K562 (cell line): ENCODE results near the gene CACNA1C. TPM values are rescaled to one million over a fixed set of nuclear protein-coding genes. Genes with fewer than 3 reads are reported as not detected.

Experiments used
- ATAC-seq: fragments of 200-7000 bp; cut with Tn5 transposase; 3 replicates; pipeline ENCODE4 v1.9.1; 2020; ENCODE audit warnings: moderate library complexity
- BruUV-seq: library from RNA; stranded (reverse); fragments of 400-500 nt; replicated peaks from 2 replicates; lab custom pipeline; 2021; lab: Mats Ljungman, UMichigan
- CTCF ChIA-PET: fragments of 300-600 bp; formaldehyde crosslinking; extraction: SDS; loops from one replicate; lab custom pipeline; 2021; ENCODE audit warnings: low intra/inter-chr PET ratio; lab: Yijun Ruan, JAX
- POLR2A ChIA-PET: fragments of 300-600, 350-650 bp; sonication (Branson Sonifier 250); formaldehyde crosslinking; extraction: SDS; loops from one replicate; lab custom pipeline; 2021; ENCODE audit warnings: antibody characterized with exemption, inconsistent platforms; lab: Yijun Ruan, JAX
- DNase-seq, 4 experiments: peaks; one replicate each; pipeline versions ENCODE4 v3.0.0 to v3.0.0-alpha.2; 2011 to 2018; ENCODE audit warnings: low spot score in 3 of 4, mixed read lengths in 3 of 4; ENCODE audit errors: extremely low read depth in 1 of 4
- FAIRE-seq: peaks from 2 replicates; lab custom pipeline; 2011; peaks lifted over from hg19 to GRCh38; lab: Jason Lieb, UNC
- H2AFZ ChIP-seq: 2 replicates; pipeline ENCODE4 v1.6.0; 2011; ENCODE audit warnings: low read depth, low read length, control low read depth, inconsistent platforms
- H3K27ac ChIP-seq: fragments of 200-600 bp; 3 replicates; pipeline ENCODE4 v1.8.0; 2011; ENCODE audit warnings: low read depth, mild to moderate bottlenecking, control low read depth, inconsistent platforms, low read length, moderate library complexity, mixed read lengths; ENCODE audit errors: extremely low read depth
- H3K27me3 ChIP-seq, 2 experiments: fragments of 300-600 bp in 1 of 2; 2 replicates in 1 of 2; 3 replicates in 1 of 2; pipeline versions ENCODE4 v1.6.0 to v1.8.0; 2011; ENCODE audit warnings: inconsistent platforms in 2 of 2, low read length in 2 of 2, mild to moderate bottlenecking in 1 of 2, mixed read lengths in 1 of 2, moderate library complexity in 1 of 2; ENCODE audit not compliant: control insufficient read depth in 2 of 2, insufficient read depth in 2 of 2
- H3K36me3 ChIP-seq: fragments of 300-600 bp; 3 replicates; pipeline ENCODE4 v1.8.0; 2011; ENCODE audit warnings: mild to moderate bottlenecking, low read length, inconsistent platforms; ENCODE audit not compliant: control insufficient read depth, insufficient read depth
- H3K4me1 ChIP-seq, 2 experiments: fragments of 200-600 bp in 1 of 2; replicated peaks in 1 of 2; 2 replicates in 1 of 2; 3 replicates in 1 of 2; pipeline versions ENCODE4 v1.5.1 to v1.8.0; 2011; ENCODE audit warnings: inconsistent platforms in 2 of 2, low read length in 2 of 2, mild to moderate bottlenecking in 1 of 2, mixed read lengths in 1 of 2, moderate library complexity in 1 of 2; ENCODE audit not compliant: control insufficient read depth in 2 of 2, insufficient read depth in 2 of 2
- H3K4me2 ChIP-seq: 2 replicates; pipeline ENCODE4 v1.6.1; 2011; ENCODE audit warnings: low read length, control low read depth, inconsistent platforms, mixed read lengths; ENCODE audit not compliant: insufficient read depth
- H3K4me3 ChIP-seq: fragments of 200-600 bp; sonication (generic), shearing (Covaris generic); 2 replicates; pipeline ENCODE4 v1.5.1; 2016; ENCODE audit warnings: control low read depth, inconsistent platforms
- H3K79me2 ChIP-seq: fragments of 200-600 bp; 3 replicates; pipeline ENCODE4 v1.8.0; 2011; ENCODE audit warnings: low read length, inconsistent platforms; ENCODE audit not compliant: control insufficient read depth, insufficient read depth
- H3K9ac ChIP-seq, 2 experiments: 2 replicates each; pipeline versions ENCODE4 v1.6.0 to v1.6.1; 2011; ENCODE audit warnings: low read depth in 2 of 2, low read length in 2 of 2, control low read depth in 1 of 2, inconsistent platforms in 1 of 2, mild to moderate bottlenecking in 1 of 2, mixed read lengths in 1 of 2; ENCODE audit not compliant: insufficient read depth in 1 of 2
- H3K9me1 ChIP-seq: one replicate; pipeline ENCODE4 v1.6.0; 2011; ENCODE audit warnings: inconsistent platforms, mild to moderate bottlenecking, low read length, moderate library complexity; ENCODE audit not compliant: control insufficient read depth, insufficient read depth
- H3K9me3 ChIP-seq: replicated peaks from 2 replicates; pipeline ENCODE4 v1.5.1; 2011; ENCODE audit warnings: low read depth, low read length, inconsistent platforms; ENCODE audit not compliant: control insufficient read depth, insufficient read depth
- H4K20me1 ChIP-seq: replicated peaks from 2 replicates; pipeline ENCODE4 v1.6.1; 2011; ENCODE audit warnings: low read length, inconsistent platforms, mixed read lengths; ENCODE audit not compliant: control insufficient read depth, insufficient read depth
- ARNT ChIP-seq, 2 experiments: fragments of 450-650 bp; IDR thresholded peaks; 2 replicates each; pipeline ENCODE4 v1.6.1; 2016; ENCODE audit warnings: mild to moderate bottlenecking in 1 of 2
- LCOR ChIP-seq: sonication (generic); formaldehyde crosslinking; IDR thresholded peaks from 2 replicates; pipeline ENCODE4 v1.8.0; 2022; ENCODE audit warnings: mild to moderate bottlenecking, missing genetic modification reagents
- NFATC3 ChIP-seq: fragments of 450-650 bp; IDR thresholded peaks from 2 replicates; pipeline ENCODE4 v1.6.1; 2017; ENCODE audit warnings: mild to moderate bottlenecking
- PML ChIP-seq: IDR thresholded peaks from 2 replicates; pipeline ENCODE4 v1.6.1; 2012; ENCODE audit warnings: low read length, inconsistent platforms
- PTRF ChIP-seq: fragments of 450-650 bp; IDR thresholded peaks from 2 replicates; pipeline ENCODE4 v1.6.1; 2016; ENCODE audit warnings: mild to moderate bottlenecking, missing genetic modification characterization, missing compliant biosample characterization
- RFX5 ChIP-seq: IDR thresholded peaks from 2 replicates; pipeline ENCODE4 v1.6.1; 2011; ENCODE audit warnings: low read depth, mild to moderate bottlenecking, improper control_type of control experiment, low read length
- SRF ChIP-seq, 2 experiments: fragments of 250-450, 450-650 bp in 1 of 2; sonication (Bioruptor Pico) in 1 of 2; sonication (generic) in 1 of 2; formaldehyde crosslinking; IDR thresholded peaks; 2 replicates each; pipeline versions ENCODE4 v1.5.0 to v1.5.1; 2020 to 2022; ENCODE audit warnings: mild to moderate bottlenecking in 1 of 2, missing genetic modification reagents in 1 of 2
- WGBS: fragments of 100-300 bp; shearing (Covaris generic); methylation state at CpG from one replicate; pipeline ENCODE4 v1.1.6; 2016; ENCODE audit warnings: low coverage, mixed read lengths; ENCODE audit not compliant: insufficient coverage; ENCODE audit errors: missing lambda C conversion rate; 5-methylcytosine and 5-hydroxymethylcytosine counted together
- in situ Hi-C: fragments of 300-500 bp; cut with MboI; formaldehyde crosslinking; loops from 4 replicates; pipeline ENCODE4 v1.15.0; 2018; ENCODE audit warnings: inconsistent platforms, mixed read lengths
- intact Hi-C: fragments of 100-400 bp; cut with micrococcal nuclease; formaldehyde crosslinking; loops from 2 replicates; pipeline ENCODE4 v1.14.2; 2022
- polyA plus RNA-seq, 8 experiments: library from polyadenylated mRNA; depleted of rRNA in 4 of 8; stranded (reverse) in 5 of 8; unstranded in 3 of 8; fragments of >200 nt; fragmentation: Nextera tagmentation in 2 of 8; fragmentation: Illumina TruSeq in 1 of 8; extraction: Ambion mirVana in 2 of 8; extraction: Trizol in 1 of 8; gene quantifications; 2 replicates each; pipeline versions ENCODE4 v1.2.1 to v1.2.3, GENCODE V29; 2011 to 2014; ENCODE audit warnings: inconsistent platforms in 1 of 8, missing spikeins in 1 of 8
- total RNA-seq, 7 experiments: library from RNA; depleted of rRNA in 6 of 7; stranded (reverse); fragments of >200 nt in 6 of 7; fragmentation: Illumina TruSeq in 2 of 7; extraction: Trizol in 2 of 7; gene quantifications; 2 replicates each; pipeline versions ENCODE4 v1.2.1 to v1.2.3, GENCODE V29; 2011 to 2021; ENCODE audit warnings: low replicate concordance in 1 of 7
- TF ChIP-seq, protein P1 (sequence below), 2 experiments: IDR thresholded peaks in 1 of 2; conservative IDR thresholded peaks in 1 of 2; 2 replicates each; pipeline ENCODE4 v1.6.1; 2016; ENCODE audit warnings: low read depth in 2 of 2, mild to moderate bottlenecking in 1 of 2, missing compliant biosample characterization in 1 of 2, missing genetic modification characterization in 1 of 2, moderate library complexity in 1 of 2
- TF ChIP-seq, protein P2 (sequence below): fragments of 250-450 bp; sonication (Bioruptor Pico); IDR thresholded peaks from 2 replicates; pipeline ENCODE4 v1.8.0; 2021; ENCODE audit warnings: borderline replicate concordance, mild to moderate bottlenecking, moderate library complexity; ENCODE audit not compliant: poor library complexity, severe bottlenecking
- TF ChIP-seq, protein P3 (sequence below): fragments of 450-650 bp; IDR thresholded peaks from 2 replicates; pipeline ENCODE4 v1.6.1; 2016; ENCODE audit warnings: antibody characterized with exemption

The CACNA1C gene
- total and polyA plus RNA-seq, 9 of the 15 experiments (the other 6 are each of a cell fraction or from before 2014, with no cell fraction given) = not detected

DNA sequence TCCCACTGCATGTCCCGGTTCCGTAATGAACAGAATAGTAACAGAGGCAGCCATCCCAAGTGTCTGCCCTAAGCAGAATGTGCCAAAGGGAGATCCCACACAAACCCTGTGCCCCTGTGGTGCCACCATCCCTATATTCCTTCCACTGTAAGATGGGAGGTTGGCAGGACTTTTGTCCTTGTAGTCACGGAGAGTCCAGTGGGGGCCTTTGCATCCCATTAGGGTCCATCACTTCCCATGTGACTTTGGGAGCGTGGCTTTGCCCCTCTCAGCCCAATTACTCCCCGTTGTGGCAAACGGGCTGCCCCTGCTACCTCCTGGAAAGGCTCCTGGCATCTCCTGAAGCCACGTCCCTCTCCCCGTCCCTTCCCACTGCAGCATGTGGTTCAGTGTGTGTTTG lies 552.5 kb downstream of the CACNA1C start:
- Histone ChIP-seq H3K4me2 (no peak overlapping the region), H3K4me3 (no peak overlapping the region), H2AFZ (no peak overlapping the region), H3K79me2 (no peaks in the 10 kb centered on the region), H3K27ac (no peak overlapping the region), H3K4me1 (no peaks in the 10 kb centered on the region), H4K20me1 (no peaks in the 10 kb centered on the region), H3K36me3 (no peaks in the 10 kb centered on the region), H3K9me1 (no peaks in the 10 kb centered on the region), H3K9ac (no peak overlapping the region), H3K9me3 (no peaks in the 10 kb centered on the region), H3K27me3 (peaks cover 3 to 42% of the 10 kb centered on the region in 2 experiments; a peak in 3 of 5 replicates)
- 0% methylated on average over 6 of the region's 8 CpGs for WGBS
- ATAC-seq (no peak), FAIRE-seq (no peak), DNase-seq (no peak)
- no peak for TF ChIP-seq PML
- CTCF ChIA-PET = no interaction called here
- POLR2A ChIA-PET = no interaction called here
- BruUV-seq = no TSS peak
- in situ Hi-C loops = no loop called here
- intact Hi-C loops = no loop called here

DNA sequence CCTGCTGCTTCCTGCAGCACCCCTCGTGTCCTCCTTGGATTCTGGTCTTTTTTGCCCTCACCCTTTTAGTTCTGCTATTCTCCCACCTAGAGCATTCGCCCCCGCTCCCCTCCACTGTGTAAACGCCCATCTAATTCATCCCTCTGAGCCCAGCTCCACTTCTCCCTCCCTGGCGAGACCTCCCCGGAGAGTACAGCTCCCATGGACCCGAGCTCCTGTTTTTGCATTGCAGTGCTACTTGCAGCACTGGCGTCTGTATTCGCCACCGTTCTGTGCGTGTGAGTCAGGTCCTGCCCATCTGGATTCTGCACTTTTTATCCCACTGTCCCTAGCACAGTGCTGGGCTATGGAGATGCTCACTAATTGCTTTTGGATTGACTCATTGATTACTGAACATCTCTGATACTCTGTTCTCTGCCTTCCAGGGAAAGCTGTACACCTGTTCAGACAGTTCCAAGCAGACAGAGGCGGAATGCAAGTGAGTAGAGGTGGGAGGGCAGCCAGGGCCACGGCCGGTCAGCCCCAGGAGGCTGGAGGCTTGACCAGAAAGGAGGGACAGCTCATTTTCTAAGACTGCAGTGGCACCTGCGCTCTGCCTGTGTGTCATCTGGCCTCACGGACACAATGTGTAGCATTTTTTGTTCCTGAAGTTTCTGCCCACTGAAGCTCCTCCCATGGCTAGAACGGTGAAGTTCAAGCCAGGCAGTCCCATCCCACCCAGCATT lies 553.6 kb downstream of the CACNA1C start:
- intact Hi-C loops = no loop called here
- no peak overlapping the region for H3K9ac ChIP-seq
- no peaks in the 10 kb centered on the region for H3K9me1 ChIP-seq
- FAIRE-seq (no peak), DNase-seq (no peak), ATAC-seq (no peak)
- H3K79me2 ChIP-seq = no peaks in the 10 kb centered on the region
- ChIA-PET CTCF (no interaction called here), POLR2A (no interaction called here)
- in situ Hi-C loops = no loop called here
- no TSS peak for BruUV-seq
- H4K20me1 ChIP-seq = no peaks in the 10 kb centered on the region
- H3K9me3 ChIP-seq = no peaks in the 10 kb centered on the region
- no peaks in the 10 kb centered on the region for H3K36me3 ChIP-seq
- 2% methylated on average over 15 of the region's 17 CpGs for WGBS
- H3K4me2 ChIP-seq = no peak overlapping the region
- H3K4me1 ChIP-seq = no peaks in the 10 kb centered on the region
- no peak overlapping the region for H3K27ac ChIP-seq
- peaks cover 3 to 42% of the 10 kb centered on the region in 2 experiments; a peak in 3 of 5 replicates for H3K27me3 ChIP-seq
- H2AFZ ChIP-seq = no peak overlapping the region
- no peak overlapping the region for H3K4me3 ChIP-seq
- TF ChIP-seq ARNT (IDR thresholded peaks at IDR 0.05) = no peak
- TF ChIP-seq PTRF (tag) = no peak
- TF ChIP-seq RFX5 = no peak
- TF ChIP-seq, protein P1, sequence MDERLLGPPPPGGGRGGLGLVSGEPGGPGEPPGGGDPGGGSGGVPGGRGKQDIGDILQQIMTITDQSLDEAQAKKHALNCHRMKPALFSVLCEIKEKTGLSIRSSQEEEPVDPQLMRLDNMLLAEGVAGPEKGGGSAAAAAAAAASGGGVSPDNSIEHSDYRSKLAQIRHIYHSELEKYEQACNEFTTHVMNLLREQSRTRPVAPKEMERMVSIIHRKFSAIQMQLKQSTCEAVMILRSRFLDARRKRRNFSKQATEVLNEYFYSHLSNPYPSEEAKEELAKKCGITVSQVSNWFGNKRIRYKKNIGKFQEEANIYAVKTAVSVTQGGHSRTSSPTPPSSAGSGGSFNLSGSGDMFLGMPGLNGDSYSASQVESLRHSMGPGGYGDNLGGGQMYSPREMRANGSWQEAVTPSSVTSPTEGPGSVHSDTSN (CRISPR knock-in tag; IDR thresholded peaks at IDR 0.05; ENCODE audit: low read depth) = no peak
- TF ChIP-seq, protein P1 (tag; conservative IDR thresholded peaks at IDR 0.05; ENCODE audit: low read depth) = no peak
- TF ChIP-seq SRF (CRISPR knock-in tag; IDR thresholded peaks at IDR 0.05) = no peak
- TF ChIP-seq NFATC3 = no peak
- TF ChIP-seq LCOR = no peak
- TF ChIP-seq, protein P2, sequence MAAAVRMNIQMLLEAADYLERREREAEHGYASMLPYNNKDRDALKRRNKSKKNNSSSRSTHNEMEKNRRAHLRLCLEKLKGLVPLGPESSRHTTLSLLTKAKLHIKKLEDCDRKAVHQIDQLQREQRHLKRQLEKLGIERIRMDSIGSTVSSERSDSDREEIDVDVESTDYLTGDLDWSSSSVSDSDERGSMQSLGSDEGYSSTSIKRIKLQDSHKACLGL (CRISPR knock-in tag) = no peak
- TF ChIP-seq, protein P3, sequence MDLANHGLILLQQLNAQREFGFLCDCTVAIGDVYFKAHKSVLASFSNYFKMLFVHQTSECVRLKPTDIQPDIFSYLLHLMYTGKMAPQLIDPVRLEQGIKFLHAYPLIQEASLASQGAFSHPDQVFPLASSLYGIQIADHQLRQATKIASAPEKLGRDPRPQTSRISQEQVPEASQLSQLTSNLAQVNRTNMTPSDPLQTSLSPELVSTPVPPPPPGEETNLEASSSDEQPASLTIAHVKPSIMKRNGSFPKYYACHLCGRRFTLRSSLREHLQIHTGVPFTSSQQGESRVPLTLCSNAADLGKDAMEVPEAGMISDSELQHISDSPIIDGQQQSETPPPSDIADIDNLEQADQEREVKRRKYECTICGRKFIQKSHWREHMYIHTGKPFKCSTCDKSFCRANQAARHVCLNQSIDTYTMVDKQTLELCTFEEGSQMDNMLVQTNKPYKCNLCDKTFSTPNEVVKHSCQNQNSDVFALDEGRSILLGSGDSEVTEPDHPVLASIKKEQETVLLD = no peak
